Fibroblast of skin of back (primary cell): ENCODE data around the gene EMD.
"Not testable (repeated sequence)": the region's sequence is repeated elsewhere in the genome, so short reads cannot be mapped to it uniquely, and the experiment has no call there.

Source experiments
- DNase-seq: peaks from one replicate; pipeline ENCODE4 v3.0.0-alpha.2; 2013

Gene EMD

DNA sequence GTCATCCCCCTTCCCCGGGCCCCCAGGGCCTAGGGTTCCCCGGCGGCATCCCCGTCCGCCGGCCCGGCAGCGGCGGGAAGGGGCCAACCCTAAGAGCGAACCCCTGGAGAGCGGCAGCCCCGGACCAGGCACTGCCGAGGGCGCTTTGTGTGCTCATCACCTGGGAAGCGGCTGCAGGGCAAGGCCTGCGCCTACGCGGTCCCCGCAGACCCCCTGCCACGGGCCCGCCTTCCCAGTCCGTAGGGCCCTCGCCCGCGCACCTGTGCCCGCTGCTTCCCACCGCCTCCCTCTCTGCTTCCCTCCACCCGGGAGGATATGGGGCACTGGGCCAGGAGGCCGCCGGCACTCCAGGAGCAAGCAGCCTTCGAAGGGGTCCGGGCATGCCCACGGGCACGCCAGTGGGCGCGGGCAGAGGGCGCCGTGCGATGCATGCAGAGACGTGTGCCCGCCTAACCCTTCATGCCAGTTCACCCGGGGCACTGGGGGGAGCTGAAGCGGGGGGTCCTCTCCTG lies 7.2 kb upstream of the EMD start:
- no peak for DNase-seq

DNA sequence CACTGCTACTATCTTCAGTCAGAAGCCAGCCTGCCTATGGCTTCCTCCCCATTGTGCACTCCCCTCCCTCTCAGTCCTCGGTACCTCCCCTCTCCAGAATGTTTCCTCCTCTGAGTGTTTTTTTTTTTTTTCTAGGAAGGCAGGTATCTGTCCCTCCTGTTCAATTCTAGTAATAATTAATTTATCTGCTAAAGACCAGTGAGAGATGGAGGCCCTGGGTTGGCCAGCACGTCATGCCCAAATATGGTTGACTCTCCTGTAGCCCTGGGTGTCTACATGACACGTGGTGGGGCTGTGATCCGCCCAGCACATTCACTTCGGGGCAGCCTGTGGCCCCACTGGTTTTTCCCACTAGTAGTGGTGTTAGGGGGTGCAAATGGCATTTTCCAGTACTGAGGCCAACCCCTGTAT lies 6.5 kb upstream of the EMD start:
- DNase-seq, result peak; percentile 81

DNA sequence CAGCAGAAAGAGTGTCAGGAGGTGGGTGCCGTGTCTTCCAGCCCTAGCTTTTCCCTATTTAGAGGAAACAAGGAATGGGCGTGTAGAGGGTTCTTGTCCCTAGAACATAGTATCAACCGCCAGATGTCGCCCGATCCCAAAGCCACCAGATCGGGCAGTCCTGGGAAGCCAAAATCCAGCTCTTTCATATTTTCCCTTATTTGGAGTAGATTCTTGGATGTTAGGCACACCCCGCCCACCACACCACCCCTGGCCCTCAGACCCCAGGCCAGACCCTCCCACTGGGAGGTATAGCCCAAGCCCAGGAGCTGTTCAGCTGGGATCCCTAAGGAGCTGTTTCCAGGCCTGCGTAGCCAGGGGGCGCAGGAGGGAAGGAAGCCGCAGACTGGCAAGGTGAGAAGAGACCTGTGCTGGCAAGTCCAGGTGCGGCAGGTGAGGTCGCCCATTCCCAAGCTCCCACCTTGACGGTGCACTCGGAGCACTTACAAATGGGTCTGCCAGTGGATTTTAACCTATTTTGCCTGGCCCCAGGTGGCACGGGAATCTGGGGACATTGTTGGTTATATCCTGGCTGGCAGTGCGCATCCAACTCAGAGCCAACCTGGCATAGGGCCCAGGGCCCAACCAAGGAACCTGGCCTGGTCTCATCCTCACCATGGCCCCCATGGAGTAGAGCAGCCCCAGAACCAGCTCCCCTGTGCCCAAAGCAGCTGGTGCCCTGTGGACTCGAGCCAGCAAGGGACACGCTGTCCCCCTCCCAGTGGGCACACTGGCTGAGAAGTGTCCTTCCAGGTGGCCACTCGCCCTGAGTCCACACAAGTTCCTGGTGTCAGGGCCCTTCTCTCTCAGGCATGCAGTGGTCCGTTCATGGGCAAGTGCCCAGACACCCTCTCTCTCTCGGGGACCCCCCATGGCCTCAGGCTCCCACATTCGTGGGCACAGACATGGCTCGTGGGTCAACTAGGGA lies 5.5 kb upstream of the EMD start:
- peak; percentile 93 for DNase-seq

DNA sequence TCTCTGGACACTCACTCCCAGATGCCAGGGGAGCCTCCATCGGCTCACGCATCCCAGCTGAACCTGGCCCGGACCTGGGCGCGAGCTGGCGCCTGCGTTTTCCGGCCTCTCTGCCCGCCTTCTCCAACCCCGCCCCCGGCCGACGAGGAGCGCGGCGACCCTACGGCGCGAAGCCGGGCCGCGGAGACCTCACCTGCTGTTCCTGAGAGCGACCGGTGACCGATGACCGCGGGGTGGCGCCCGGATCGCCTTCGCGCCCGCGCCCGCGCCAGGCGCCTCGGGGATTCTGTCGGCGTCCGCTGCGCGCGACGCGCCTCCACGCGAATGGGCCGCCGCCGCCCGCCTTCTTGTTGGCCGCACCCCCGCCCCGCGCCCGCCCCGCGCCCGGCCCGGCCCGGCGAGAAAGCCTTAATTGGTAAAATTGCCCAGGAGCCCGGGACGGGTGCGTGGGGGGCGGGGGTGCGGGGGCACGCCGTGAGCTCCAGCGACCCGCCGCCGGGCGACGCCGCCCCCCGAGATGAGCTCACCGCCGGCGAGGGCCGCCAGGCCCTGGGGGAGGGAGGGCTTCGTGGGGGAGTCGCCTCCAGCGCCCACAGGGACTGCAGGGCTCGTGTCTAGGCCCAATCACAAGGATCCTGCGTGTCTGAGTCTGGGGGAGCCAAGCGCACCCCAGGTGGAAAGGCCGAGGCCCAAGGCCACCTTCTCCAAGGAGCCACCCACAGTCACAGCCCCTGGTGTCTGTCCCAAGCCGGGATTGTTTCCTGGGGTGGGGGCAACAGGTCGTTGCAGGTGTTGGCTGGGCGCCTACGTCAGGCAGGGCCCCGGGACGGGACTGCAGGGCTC lies 4.6 kb upstream of the EMD start, which contains the start of gene FLNA:
Gene FLNA (minus strand): TSS at position 322 of the 843 bp plus-strand sequence. CDS start 3,389 bp downstream, outside the sequence.
- DNase-seq, result peak; percentile 77

DNA sequence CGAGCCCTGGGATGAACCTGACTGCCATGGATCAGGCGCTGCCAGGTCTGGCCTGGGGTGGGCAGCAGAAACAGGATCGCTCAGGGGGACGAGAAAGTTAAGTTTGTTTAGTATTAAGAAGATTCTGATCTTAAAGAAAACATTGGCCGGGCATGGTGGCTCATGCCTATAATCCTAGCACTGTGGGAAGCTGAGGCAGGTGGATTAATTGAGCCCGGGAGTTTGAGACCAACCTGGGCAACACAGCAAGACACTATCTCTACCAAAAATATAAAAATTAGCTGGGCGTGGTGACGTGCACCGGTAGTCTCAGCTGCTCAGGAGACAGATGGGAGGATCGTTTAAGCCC lies 4.0 kb upstream of the EMD start:
- DNase-seq, result no peak

DNA sequence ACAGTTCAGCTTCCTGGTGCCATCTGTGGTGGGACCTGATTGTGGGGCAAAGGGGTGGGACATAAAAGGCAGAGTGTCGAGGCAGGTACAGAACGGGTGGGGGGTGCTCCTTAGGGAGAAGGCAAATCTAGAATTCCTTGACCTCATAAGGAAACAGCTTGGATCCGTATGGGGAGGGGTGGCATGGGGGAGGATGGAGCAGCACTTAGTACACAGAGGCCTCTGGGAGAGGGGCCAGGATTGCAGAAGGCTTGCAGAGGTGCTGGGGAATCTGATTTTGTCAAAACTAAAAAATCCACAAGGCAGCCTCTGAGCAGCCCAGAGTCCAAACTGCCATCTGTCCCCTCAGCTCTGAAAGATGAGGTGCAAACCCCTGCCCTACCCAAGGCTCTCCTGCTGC lies 2.3 kb upstream of the EMD start:
- DNase-seq, result no peak

DNA sequence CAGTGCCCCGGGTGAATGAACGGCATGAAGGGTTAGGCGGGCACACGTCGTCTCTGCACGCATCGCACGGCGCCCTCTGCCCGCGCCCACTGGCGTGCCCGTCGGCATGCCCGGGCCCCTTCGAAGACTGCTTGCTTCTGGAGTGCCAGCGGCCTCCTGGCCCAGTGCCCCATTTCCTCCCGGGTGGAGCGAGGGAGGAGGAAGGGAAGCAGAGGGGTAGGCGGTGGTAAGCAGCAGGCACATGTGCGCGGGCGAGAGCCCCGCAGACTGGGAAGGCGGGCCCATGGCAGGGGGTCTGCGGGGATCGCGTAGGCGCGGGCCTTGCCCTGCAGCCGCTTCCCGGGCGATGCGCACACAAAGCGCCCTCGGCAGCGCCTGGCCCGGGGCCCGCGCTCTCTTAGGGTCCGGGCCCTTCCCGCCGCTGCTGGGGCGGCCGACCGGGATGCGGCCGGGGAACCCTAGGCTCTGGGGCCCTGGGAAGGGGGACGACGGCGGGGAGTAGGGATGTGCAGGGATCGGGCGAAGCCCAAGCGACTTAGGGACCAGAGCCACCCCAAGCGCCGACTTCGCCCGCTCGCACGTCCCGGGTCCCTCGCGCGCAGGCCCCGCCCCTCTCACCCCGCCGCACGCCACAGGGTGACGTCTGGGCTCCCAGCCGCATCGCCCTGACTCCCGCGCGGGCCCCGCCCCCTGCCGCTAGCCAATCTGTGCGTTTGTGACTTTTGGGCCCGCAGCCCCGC lies 866 bp upstream of the EMD start:
- DNase-seq, result peak; percentile 71

DNA sequence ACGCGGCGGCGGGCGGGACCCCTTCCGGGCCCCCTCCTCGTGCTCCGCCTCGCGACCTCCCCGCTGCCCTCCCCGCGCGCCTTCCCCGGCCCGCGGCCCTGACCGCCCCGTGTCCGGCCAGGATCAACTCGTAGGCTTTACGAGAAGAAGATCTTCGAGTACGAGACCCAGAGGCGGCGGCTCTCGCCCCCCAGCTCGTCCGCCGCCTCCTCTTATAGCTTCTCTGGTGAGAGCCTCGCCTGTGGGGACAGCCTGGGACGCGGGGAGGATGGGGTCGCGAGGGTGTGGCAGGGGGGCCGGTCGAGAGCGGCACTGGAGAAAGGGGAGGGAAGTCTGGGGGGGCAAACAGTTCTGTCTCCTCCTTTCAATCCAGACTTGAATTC lies 465 bp downstream of the EMD start:
- DNase-seq, result no peak

DNA sequence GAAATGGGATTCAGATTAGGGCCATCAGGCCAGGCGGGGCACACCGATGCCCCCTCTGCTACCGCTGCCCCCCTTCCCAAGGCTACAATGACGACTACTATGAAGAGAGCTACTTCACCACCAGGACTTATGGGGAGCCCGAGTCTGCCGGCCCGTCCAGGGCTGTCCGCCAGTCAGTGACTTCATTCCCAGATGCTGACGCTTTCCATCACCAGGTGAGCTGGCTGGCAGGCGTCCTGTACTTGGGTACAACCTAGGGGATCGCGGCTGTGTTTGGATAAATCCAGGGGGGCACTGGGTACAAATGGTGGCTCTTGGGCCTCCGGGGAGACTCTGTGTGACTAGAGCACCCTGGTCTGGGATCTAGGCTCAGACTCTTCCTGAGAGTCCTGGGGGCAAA lies 1.1 kb downstream of the EMD start:
- DNase-seq, result no peak

DNA sequence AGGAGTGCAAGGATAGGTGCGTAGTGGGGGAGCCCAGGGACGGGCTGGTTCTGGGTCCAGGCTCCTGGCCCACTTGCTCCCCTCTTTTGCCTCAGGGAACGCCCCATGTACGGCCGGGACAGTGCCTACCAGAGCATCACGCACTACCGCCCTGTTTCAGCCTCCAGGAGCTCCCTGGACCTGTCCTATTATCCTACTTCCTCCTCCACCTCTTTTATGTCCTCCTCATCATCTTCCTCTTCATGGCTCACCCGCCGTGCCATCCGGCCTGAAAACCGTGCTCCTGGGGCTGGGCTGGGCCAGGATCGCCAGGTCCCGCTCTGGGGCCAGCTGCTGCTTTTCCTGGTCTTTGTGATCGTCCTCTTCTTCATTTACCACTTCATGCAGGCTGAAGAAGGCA lies 1.7 kb downstream of the EMD start:
- DNase-seq, result no peak

DNA sequence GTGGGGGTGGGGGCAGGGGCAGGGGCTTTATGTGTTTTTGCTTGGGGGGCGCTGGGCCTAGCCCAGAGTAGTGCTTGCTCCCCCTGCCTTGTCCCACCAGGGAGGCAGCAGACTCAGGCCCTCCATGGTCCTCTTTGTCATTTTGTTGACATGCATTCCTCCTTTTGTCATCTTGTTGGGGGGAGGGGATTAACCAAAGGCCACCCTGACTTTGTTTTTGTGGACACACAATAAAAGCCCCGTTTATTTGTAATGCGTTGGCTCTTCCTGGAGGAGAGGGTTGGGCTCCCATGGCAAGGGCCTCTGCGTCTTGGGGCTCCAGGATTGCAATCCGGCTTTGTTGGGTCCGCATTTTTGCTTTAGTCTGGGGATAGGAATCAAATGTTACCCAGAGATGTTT lies 2.2 kb downstream of the EMD start:
- no peak for DNase-seq

DNA sequence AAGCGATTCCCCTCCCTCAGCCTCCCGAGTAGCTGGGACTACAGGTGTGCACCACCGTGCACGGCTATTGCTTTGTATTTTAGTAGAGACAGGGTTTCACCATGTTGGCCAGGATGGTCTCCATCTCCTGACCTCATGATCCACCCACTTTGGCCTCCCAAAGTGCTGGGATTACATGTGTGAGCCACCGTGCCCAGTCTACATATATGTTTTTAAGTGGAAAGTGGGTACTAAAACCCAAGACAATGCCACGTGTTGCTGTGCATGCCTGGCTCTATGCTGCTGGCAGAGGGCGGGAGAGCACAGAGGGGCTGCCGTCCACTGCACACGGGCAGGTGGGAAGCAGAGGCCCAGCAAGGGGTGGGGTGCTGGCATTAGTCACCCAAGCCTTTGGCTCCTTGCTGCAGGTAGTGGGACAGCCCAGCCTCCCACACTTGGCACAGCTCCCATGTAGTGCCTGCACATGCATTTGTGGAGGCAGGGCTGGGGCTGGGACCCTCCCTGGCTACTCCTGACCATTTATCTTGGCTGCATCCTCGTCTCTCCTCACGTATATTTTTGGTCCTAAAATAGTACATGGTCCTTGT lies 3.5 kb downstream of the EMD start:
- no peak for DNase-seq

DNA sequence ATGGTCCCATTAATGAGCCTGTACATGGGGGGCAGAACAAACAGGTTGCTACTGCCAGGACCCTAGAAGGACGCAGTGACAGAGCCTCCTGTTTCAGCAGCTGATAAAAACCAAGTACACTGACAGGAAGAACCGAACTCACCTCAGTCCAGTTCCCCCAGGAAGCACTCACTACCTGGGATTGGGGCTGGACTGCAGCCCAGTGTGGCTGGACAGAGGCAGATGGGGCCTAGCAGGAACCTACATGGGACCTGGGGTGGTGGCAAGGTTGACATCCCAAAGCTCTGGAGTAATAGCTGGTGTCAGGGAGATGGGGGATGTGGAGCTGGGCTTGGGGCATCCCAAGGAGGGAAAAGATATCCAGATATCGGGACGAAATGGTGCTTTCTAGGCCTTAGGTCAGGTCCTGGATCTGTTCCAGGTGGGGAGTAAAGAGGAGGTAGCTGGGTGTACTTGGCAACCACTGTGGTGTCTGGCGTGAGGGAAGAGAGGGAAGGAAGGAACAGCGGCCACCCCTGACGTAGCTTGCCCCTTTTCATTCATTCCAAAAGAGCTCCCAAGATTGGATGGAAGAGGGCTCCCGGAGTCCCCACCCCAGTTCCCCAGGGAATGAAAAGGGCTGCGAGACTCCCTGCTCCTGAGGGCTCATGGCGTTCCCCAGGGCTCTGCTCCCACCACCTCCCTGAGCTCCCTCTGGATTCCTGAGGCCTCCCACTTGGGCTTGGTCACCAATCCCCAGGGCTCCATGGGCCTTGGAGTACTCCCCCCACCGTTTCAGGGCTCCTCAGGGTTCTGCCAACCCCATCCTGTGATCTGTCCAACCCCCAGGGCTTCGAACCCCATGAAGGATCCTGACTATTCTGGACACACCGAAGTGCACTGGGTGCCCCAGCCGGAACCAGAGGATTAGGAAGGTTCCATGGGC lies 4.5 kb downstream of the EMD start:
- no peak for DNase-seq

DNA sequence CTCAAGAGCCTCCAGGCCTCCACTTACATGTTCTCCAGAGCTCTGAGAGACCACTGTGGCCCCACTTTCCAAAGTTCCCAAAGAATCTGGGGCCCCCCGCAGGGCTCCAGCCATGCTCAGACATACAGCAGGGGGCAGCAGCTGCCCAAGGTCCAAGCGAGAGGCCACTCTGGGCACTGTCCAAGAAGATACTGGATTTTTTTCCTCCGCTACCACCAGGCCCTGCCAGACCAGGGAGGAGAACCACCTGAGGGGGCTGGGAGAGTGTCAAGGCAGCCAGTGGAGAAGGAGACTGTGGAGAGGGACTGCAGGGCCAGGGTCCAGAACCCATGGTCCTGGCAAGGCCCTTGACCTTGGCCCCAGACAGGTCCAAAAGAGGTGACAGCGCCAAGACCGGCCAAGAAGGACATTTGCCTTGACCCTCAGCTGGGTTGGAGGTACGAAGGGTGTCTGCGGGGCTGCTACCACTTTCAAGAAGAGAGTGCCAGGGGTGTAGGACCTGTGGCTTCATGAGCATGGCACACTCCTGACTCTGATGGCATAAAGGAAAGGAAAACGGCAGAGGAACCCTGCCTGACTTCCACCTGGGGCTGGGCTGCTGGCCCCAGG lies 5.3 kb downstream of the EMD start:
- no peak for DNase-seq

DNA sequence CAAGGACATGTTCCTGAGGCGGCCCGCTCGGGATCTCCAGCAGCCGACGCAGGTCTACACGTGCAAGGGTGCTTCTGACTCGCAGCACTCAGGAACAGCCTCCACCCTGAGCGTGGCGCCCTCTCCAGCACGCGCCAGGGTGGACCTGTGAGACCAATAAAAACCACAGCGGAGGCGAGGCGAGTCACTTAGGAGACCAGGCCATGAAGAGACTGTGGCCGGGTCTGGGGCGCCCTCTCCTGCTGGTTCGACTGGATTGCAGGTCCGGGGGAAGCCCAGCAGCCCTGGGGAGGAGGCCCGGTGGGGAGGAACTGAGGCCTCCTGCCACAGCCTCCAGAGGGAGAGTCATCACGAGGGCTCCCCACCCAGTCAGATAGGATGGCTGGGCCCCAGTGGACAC lies 9.0 kb downstream of the EMD start:
- DNase-seq, result not testable (repeated sequence)

DNA sequence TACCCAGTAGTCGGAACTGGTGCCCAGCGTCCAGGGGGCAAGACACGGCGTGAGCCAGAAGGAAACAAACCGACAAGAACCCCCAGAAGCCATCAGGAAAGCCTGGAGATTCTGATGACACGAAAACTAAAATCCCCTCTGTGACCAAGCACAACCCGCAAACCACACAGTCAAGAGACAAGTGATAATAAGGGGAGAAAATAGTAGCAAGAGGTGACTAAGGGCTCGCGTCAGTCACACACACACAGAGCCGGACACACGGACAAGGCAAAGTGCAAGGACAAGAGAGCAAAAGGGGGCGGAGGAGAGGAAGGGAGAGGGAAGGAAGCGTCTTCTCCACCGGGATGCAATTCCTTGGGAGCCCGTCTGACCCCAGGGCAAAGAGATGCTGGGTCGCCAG lies 9.6 kb downstream of the EMD start:
- DNase-seq, result not testable (repeated sequence)

DNA sequence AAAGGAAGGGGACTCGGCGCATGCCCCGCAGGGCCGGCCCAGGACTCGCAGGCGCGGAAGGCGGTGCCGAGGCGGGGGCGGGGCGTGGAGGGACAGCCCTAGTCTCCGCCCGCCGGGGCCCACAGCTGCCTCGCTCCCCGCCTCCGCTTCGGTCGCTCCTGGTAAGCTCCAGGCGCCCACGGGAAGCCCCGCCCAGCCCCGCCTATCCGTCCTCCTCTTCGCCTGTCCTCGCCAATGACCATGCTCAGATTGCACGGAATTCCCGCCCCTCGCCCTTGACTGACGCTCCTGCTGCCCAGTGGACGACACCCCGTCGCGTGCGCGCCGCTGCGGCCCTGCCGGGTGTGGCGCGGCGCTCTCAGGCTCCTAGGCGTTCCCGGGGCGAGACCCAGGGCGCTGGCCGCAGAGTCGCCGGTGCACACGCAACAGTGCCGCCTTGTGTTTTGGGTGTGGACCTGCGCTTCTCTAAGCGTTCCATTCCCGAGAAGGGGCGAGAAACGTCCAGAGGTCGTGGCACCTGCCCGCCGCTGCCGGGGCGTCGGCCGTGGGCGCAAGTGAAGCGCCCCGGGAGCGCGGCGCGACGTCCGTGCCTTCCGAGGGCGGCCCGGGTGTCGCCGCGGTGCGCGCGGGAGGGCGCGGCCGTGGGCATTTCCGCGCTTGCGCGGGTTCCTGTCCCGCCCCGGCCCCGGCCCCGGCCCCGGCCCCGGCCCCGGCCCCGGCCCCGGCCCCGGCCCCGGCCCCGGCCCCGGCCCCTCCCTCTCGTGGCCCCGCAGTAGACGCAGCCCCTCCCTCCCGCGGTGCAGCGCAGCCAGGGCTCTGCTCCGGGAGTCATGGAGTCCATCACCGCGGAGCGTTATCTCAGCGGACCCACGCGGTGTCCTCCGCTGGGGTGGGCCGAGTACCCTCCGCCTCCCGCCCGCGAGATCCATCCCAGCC lies 11.0 kb downstream of the EMD start:
- not testable (repeated sequence) for DNase-seq

DNA sequence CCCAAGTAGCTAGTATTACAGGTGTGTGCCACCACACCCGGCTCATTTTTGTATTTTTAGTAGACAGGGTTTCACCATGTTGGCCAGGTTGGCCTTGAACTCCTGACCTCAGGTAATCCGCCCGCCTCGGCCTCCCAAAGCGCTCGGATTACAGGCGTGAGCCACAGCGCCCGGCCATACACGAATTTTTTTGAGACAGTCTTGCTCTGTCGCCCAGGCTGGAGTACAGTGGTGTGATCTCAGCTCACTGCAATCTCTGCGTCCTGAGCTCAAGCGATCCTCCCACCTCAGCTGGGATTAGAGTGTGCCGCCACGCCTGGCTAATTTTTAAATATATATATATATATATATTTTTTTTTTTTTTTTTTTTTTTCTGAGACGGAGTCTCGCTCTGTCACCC lies 17.3 kb downstream of the EMD start:
- DNase-seq, result not testable (repeated sequence)
